HPDE6-E6E7 (cell line): ENCODE results near the gene HLTF.
"Not testable (repeated sequence)": the region's sequence is repeated elsewhere in the genome, so short reads cannot be mapped to it uniquely, and the experiment has no call there.

ENCODE experiments used
- DNase-seq: peaks from one replicate; pipeline ENCODE4 v3.0.0; 2011; ENCODE audit warnings: missing footprints; ENCODE audit errors: extremely low spot score

The HLTF gene, protein sequence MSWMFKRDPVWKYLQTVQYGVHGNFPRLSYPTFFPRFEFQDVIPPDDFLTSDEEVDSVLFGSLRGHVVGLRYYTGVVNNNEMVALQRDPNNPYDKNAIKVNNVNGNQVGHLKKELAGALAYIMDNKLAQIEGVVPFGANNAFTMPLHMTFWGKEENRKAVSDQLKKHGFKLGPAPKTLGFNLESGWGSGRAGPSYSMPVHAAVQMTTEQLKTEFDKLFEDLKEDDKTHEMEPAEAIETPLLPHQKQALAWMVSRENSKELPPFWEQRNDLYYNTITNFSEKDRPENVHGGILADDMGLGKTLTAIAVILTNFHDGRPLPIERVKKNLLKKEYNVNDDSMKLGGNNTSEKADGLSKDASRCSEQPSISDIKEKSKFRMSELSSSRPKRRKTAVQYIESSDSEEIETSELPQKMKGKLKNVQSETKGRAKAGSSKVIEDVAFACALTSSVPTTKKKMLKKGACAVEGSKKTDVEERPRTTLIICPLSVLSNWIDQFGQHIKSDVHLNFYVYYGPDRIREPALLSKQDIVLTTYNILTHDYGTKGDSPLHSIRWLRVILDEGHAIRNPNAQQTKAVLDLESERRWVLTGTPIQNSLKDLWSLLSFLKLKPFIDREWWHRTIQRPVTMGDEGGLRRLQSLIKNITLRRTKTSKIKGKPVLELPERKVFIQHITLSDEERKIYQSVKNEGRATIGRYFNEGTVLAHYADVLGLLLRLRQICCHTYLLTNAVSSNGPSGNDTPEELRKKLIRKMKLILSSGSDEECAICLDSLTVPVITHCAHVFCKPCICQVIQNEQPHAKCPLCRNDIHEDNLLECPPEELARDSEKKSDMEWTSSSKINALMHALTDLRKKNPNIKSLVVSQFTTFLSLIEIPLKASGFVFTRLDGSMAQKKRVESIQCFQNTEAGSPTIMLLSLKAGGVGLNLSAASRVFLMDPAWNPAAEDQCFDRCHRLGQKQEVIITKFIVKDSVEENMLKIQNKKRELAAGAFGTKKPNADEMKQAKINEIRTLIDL

DNA sequence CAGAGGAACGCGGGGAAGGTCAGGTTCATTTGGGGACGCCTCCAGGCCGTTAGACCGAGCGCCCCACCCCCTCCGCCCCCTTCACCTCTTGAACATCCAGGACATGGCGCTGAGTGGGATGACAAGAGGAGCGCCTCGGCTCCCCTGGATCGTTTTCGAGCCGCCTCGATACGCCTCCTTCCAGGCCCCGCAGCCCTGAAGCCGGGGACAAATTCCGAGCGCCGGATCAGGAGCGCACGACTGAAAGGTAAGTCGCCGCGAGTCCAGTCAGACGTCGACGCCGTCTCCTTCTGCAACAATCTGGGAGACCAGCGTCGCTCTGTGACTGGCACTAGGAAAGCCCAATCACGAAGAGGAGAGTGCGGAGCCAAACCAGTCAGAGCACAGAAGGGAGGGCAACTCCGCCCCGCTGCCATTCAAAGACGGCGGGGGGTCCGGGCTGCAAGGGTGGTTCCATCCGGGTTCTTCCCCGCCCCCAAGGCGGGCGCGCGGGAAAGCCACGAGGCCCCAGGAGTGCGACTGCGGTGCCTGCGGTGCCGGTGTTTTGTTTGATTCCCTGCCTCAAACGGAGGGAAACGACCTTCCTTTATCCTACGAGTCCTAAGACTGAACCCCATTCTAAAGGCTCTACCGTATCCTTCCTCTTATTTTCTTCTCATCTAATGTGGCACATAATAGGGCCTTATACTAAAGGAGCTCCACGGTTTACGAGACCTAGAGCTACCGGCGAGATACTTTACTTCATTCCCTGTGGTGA is at the start of gene HLTF:
HLTF (minus strand) TSS at position 302 of the 757 bp plus-strand sequence; CDS start at position 105, 197 bp downstream.
- peak; percentile 97 for DNase-seq

DNA sequence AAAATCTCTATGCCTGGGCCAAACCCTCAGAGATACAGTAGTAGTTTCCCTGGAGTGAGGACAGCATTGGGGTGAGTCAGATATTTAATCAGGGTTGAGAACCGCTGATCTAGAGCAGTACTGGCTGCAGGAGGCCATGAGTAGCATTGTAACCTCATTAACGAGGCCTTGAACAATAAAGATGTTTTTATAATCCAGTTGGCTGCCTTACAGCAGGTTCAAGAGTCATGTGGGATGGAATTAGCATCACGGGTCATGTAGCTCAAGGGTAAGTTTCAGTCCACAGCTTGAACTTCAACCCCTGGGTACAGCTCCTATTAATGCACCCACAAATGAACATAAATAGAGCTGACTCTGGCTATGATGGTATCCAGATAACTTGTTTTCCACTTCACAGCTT is 48.2 kb upstream of the HLTF start:
- no peak for DNase-seq

- DNase-seq = no peak
These were observed 45.3 kb upstream of the HLTF start for GRCh38 chr3:149131589-149131988.

DNA sequence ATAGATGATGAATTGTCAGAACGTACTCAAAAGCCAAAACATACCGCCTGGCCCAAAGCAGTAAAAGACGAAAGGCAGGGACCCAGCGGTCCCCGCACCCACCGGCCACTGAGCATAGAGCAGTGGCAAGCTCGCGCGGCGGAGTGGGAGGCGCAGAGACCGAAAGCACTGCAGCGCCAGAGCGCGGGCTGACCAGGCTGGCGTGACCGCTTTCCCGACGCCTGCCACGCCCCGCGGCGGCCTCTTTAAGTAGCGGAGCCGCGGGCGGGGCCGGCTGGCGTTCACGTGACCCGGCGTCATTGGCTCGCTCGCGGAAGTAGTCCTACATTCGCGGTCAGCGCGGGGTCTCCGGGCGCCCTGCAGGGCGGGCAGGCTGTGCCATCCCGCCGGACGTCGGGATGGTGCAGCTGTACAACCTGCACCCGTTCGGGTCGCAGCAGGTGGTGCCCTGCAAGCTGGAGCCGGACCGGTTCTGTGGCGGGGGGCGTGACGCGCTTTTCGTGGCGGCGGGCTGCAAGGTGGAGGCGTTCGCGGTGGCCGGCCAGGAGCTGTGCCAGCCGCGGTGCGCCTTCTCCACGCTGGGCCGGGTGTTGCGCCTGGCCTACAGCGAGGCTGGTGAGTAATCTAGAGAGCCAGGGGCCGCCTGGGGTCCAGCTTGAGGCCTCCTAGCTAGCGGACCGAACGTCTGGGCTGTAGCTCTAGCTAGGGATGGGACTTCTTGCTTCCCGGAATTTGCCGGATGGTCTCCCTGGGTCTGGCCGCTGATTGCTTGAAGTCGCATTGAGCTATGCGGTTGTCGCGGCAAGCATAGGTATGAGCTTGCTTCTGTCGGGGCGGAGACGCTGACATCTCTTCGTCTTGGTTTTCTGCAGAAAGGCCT is 43.2 kb upstream of the HLTF start, which contains the start of gene HPS3:
HPS3 (plus strand) TSS at position 313 of the 880 bp plus-strand sequence; CDS start at position 399, 86 bp downstream.
- peak; percentile 76 for DNase-seq

- DNase-seq = no peak
These were observed 42.5 kb upstream of the HLTF start for GRCh38 chr3:149128821-149129220.

DNA sequence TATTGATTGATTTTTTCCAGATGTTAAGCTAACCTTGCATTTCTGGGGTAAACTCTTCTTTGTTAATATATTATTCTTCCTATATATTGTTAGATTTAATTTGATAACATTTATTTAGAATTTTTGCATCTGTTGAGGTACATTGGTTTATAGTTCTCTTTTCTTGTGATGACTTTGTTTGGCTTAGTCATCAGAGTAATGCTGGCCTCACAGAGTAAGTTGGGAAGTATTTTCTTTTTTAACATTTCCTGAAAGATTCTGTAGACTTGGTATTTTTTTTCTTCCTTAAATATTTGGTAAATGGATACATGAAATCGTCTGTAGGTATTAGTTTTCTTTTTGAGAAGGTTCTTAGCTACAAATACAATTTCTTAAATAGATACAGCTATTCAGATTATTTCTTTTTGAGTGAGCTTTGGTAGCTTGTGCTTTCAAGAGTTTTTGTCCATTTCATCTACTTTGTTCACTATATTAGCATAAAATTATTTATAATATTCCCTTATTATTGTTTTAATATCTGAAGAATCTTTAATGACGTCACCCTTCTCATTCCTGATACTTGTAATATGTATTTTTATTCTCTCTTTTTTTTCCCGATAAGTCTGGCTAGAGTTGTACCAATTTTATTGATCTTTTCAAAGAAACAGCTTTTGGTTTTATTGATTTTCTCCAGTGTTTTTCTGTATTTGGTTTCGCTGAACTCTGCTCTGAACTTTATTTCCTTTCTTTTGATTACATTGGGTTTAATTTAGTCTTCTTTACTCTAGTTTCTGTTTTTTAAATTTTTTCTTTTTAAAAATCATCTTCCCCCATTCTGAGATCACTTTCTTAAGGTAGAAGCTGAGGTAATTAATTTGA is 36.6 kb upstream of the HLTF start:
- DNase-seq = no peak

- peak; percentile 27 for DNase-seq
These were observed 34.0 kb upstream of the HLTF start for GRCh38 chr3:149120051-149120972.

- DNase-seq = no peak
These were observed 33.1 kb upstream of the HLTF start for GRCh38 chr3:149119466-149119865.

DNA sequence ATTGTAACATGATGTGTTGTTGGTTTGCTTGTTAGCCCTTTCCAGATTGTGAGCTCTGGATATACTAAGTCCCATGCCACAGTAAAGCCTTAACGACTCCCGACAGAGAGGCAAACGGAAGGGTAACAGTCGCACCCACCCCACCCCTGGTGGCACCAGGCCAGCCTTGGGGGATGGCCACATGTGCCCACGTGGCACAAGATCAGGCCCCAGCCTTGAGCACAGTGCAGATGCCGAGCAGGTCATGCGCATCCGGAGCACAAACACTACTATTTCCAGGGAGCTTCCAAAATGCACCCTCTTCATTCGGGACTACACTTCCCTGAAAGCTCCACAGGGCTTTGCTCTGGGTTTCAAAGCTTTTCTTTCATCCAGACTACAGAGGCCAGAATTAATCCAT is 32.4 kb upstream of the HLTF start:
- no peak for DNase-seq

DNA sequence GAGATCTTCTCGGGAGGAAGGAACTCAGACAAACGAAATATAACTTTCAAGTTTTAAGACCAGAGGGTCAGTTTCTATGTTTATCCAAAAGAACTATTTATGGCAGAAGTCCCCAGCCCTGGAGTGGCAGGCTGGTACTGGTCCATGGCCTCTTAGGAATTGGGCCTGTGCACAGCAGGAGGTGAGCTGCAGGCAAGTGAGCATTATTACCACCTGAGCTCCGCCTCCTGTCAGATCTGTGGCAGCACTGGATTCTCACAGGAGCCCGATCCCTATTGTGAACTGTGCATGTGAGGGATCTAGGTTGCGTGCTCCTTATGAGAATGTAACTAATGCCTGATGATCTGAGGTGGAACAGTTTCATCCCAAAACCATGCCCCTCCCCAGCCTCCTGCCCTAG is 28.8 kb upstream of the HLTF start:
- no peak for DNase-seq

DNA sequence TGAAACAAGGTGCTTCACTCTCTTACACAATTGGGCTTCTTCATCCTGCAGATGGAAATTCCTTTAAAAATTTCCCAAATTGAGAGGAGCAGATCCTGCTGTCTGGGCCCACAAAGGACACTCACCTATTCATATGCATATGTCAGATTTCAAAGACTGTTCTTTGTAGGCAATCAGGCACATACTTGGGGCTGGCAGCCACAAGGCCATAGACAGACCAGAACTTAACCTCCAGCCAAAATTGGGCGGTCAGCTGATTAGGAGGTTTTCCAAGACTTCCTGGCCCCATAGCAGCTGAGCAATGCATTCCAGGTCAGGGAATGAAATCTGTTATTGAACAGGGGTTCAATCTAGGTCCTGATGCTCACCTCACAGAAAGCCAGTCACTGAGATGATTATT is 28.1 kb upstream of the HLTF start:
- DNase-seq = no peak

- DNase-seq = no peak
These were observed 18.2 kb upstream of the HLTF start for GRCh38 chr3:149104484-149104883.

DNA sequence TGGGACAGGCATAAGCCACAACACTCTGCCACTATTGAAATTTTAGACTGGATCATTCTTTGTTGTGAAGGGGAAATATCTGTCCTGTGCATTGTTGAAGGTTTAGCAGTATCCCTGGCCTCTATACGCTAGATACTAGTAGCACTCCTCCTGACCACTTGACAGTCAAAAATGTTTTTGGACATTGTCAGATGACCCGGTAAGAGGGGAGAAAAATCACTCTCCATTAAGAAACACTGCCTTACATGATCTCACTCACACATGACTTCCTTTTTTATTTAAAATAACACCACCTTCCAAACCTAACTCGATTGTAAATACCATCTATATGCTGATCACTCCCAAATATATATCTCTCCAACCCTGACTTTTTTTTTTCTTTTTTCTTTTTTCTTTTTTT is 15.3 kb upstream of the HLTF start:
- no peak for DNase-seq

DNA sequence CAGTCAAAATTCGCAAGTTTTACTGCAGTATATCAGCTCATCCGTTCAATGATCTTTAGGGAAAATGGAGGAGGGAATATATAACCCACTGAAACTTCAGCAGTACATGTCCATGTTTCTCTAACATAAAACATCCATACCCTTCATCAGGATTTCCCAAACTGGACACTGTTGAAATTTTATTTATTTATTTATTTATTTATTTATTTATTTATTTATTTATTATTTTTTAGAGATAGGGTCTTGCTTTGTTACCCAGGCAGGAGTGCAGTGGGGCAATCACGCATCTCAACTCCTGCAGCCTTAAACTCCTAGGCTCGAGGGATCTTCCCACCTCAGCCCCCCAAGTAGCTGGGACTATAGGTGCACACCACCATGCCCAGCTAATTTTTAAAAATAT is 14.8 kb upstream of the HLTF start:
- DNase-seq = no peak

GRCh38 chr3:149097987-149098386 is 11.7 kb upstream of the HLTF start:
- DNase-seq = not testable (repeated sequence)

DNA sequence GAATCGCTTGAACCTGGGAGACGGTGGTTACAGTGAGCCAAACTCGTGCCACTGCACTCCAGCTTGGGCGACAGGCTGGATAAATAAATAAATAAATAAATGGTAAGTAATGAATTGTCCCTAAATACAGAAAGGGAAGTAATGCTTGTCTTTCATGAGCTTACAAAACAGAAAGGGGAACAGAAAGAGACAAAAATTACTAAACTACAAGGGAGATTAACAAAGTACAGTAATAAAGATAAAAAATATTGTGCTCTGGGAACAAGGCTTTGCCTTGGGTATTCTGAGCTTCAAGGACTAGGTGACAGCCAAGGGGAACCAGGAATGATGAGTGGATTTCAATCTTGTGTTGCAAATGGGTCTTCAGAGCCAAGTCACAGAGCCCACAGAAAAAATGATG is 9.2 kb upstream of the HLTF start:
- no peak for DNase-seq

DNA sequence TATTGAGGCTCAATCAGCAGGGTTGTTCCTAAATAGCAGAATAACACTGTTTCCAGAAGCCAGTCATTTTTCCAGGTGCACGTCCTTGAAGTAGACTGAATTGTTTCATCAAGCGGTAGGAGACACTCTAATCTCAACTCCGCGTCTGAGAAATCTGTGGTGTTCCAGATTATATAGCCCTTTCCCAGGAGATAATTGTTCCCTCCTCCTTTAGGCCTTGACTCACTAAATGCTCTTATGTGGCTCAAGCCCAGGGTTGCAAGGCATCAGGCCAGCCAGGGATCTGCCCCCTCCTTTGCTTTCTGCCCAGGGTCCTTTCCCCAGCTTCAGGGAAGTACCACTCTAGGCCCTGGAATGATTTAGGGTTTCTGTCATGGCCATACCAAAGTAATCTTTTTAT is 5.7 kb upstream of the HLTF start:
- no peak for DNase-seq

DNA sequence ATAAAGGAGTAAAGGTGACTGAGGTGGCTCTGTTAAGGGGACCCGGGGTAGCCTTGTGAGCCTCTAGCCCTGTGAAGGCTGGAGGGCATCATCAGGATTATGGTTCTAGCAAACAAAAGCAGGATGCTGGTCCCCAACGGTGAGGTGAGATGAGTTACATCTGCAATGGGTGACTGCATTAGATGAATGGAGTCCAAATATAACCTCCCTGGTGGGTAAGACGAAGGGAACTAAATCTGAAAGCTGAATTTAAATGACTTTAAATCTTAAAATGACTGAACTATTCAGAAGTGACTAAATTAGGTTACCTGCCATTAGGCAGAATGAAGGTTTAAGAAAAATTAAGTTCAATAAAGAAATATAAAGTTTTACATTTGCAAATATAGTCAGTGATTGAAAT is 4.6 kb upstream of the HLTF start:
- no peak for DNase-seq

GRCh38 chr3:149090461-149090860 is 4.1 kb upstream of the HLTF start:
- no peak for DNase-seq
